ENCODE data around the gene MAP1LC3B2. TPM values are rescaled to one million over a fixed set of nuclear protein-coding genes. Genes with fewer than 3 reads are reported as not detected.

Gene MAP1LC3B2
- total and polyA plus RNA-seq, 2 of the 13 experiments (the other 11 are each of a cell fraction or from before 2014, with no cell fraction given): 0.60 to 2.2 TPM

- H4K20me1 ChIP-seq (ENCODE audit: insufficient read depth, low read length): no peaks in the 10 kb centered on the region
- H3K36me3 ChIP-seq (replicated peaks in 1 of 2; ENCODE audit: control insufficient read depth in 1 of 2, insufficient read depth in 2 of 2, low read length in 2 of 2): no peaks in the 10 kb centered on the region
- DNase-seq (ENCODE audit: low spot score) (peak; percentile 16), ATAC-seq (no peak), FAIRE-seq (no peak)
- in situ Hi-C loops (cut with HindIII; ENCODE audit: extremely low pct_ligation_motif_present, low pct_unique_long_range_greater_than_20kb): no loop called here
- peaks cover 8% of the 10 kb centered on the region for H3K4me1 ChIP-seq (ENCODE audit: insufficient read depth, low read length)
- no peak overlapping the region for H3K4me3 ChIP-seq (replicated peaks in 1 of 3; ENCODE audit: insufficient read depth in 1 of 3, low read depth in 2 of 3, low read length in 3 of 3)
- H3K27ac ChIP-seq (ENCODE audit: extremely low read length, insufficient read depth, low read length): no peak overlapping the region
- ChIA-PET CTCF (ENCODE audit: low intra/inter-chr PET ratio, low total read pairs) (no interaction called here), POLR2A (no interaction called here)
- H2AFZ ChIP-seq (ENCODE audit: low read length): no peak overlapping the region
- no peaks in the 10 kb centered on the region for H3K79me2 ChIP-seq (ENCODE audit: insufficient read depth, low read length)
- BruUV-seq (replicated peaks): no TSS peak
- H3K9me3 ChIP-seq (ENCODE audit: low read length): no peaks in the 10 kb centered on the region; the same call in 1 of the 2 replicates
- peaks cover 0 to 3% of the 10 kb centered on the region in 2 experiments; a peak in 1 of 5 replicates for H3K27me3 ChIP-seq (ENCODE audit: control insufficient read depth in 1 of 2, insufficient read depth in 2 of 2, low read length in 2 of 2)
- intact Hi-C loops (cut with micrococcal nuclease; ENCODE audit: unreplicated experiment): no loop called here
- no peak overlapping the region for H3K4me2 ChIP-seq (ENCODE audit: low read depth, low read length)
- no peak overlapping the region for H3K9ac ChIP-seq (ENCODE audit: insufficient read depth, low read depth, low read length)
- no peak for TF ChIP-seq TCF12 (IDR thresholded peaks at IDR 0.05)
- TF ChIP-seq TCF12 (CRISPR knock-in tag; IDR thresholded peaks at IDR 0.05): no peak
- no peak for TF ChIP-seq SP140L (CRISPR knock-in tag; IDR thresholded peaks at IDR 0.05; ENCODE audit: borderline replicate concordance)
- TF ChIP-seq ZNF713 (CRISPR knock-in tag; IDR thresholded peaks at IDR 0.05): no peak
- TF ChIP-seq GABPB1 (CRISPR knock-in tag; IDR thresholded peaks at IDR 0.05): no peak
- TF ChIP-seq DDIT3 (CRISPR knock-in tag; IDR thresholded peaks at IDR 0.05): no peak
- no peak for TF ChIP-seq CBFB (CRISPR knock-in tag; IDR thresholded peaks at IDR 0.05)
- peak; percentile 40; the same call in 1 of the 2 replicates for TF ChIP-seq HNF1A (IDR thresholded peaks at IDR 0.05; ENCODE audit: low read depth)
- TF ChIP-seq HNF1A (CRISPR knock-in tag; IDR thresholded peaks at IDR 0.05; ENCODE audit: borderline replicate concordance): no peak; the same call in 1 of the 2 replicates
- TF ChIP-seq NONO (IDR thresholded peaks at IDR 0.05): no peak
- no peak for TF ChIP-seq NONO (CRISPR knock-in tag; conservative IDR thresholded peaks at IDR 0.05)
- no peak for TF ChIP-seq NR0B2 (CRISPR knock-in tag; IDR thresholded peaks at IDR 0.05)
- TF ChIP-seq ZNF362 (CRISPR knock-in tag; IDR thresholded peaks at IDR 0.05; ENCODE audit: borderline replicate concordance): peak; percentile 18; the same call in 1 of the 2 replicates
- no peak for TF ChIP-seq SOX13 (IDR thresholded peaks at IDR 0.05)
- peak in 1 of 2 experiments; percentile 62; a peak in 2 of 4 replicates for TF ChIP-seq SOX13 (CRISPR knock-in tag; conservative IDR thresholded peaks at IDR 0.05 in 1 of 2, IDR thresholded peaks at IDR 0.05 in 1 of 2)
- no peak for TF ChIP-seq CCAR2 (optimal IDR thresholded peaks at IDR 0.05; ENCODE audit: low read depth, low read length)
- TF ChIP-seq ZNF513 (CRISPR knock-in tag; conservative IDR thresholded peaks at IDR 0.05): no peak
- TF ChIP-seq ZNF878 (CRISPR knock-in tag; IDR thresholded peaks at IDR 0.05): no peak
Measured at GRCh38 chr12:116564080-116564479, 4.9 kb downstream of the MAP1LC3B2 start.
